ENCODE results near the gene ARPC1B. TPM values are rescaled to one million over a fixed set of nuclear protein-coding genes. Genes with fewer than 3 reads are reported as not detected.

ARPC1B gene
- total RNA-seq (2012; rRNA removed), result 243 and 351 TPM in 2 replicates
- 488 and 548 TPM in 2 replicates for polyA plus RNA-seq (2012; rRNA removed)
- polyA plus RNA-seq (2012; cell fraction: cytosol; rRNA removed), result 590 and 650 TPM in 2 replicates
- 160 and 428 TPM in 2 replicates for polyA plus RNA-seq (2012; cell fraction: nucleus; rRNA removed; ENCODE audit: low replicate concordance)
- percentile 62 among the genes with signal in this experiment for Bru-seq, nascent RNA
- percentile 66 among the genes with signal in this experiment for BruChase-seq, experiment 1, labeled RNA remaining after a 6-hour chase
- BruChase-seq, experiment 2, labeled RNA remaining after a 2-hour chase, result percentile 60 among the genes with signal in this experiment
- long read RNA-seq, transcript ARPC1B-201 (10 exons, 1,564 nt), result major isoform, 224 of 301 reads
- long read RNA-seq, transcript ARPC1B-222 (11 exons, 1,669 nt), result minor isoform, 8 of 301 reads
- long read RNA-seq, transcript ARPC1B-213 (11 exons, 1,505 nt), result minor isoform, 10 of 301 reads
- long read RNA-seq, partial matches to known transcripts, result 21 of 301 reads
- long read RNA-seq, other reads (novel, unspliced or antisense), result 28 of 301 reads

GRCh38 chr7:99374111-99375064, at the start of gene ARPC1B:
Gene ARPC1B (plus strand): TSS chr7:99374730. CDS start chr7:99385715, 10,985 bp downstream.
- Histone ChIP-seq H3K27ac (ENCODE audit: insufficient read depth, low read length) (peak within 1 kb of the TSS; percentile 67), H3K23ac (ENCODE audit: low read depth, low read length) (0 out of 2 replicates have a peak within 1 kb of the TSS, but pooled peaks have one; percentile 80), H4K5ac (ENCODE audit: low read depth, low read length) (peak within 1 kb of the TSS; percentile 58), H3K79me1 (ENCODE audit: low read depth in 1 of 2, low read length in 2 of 2) (peaks cover 4 to 34% of the 10 kb centered on the region in 2 experiments), H4K91ac (ENCODE audit: insufficient read depth, low read depth, low read length) (peak within 1 kb of the TSS; percentile 62), H3K4ac (ENCODE audit: low read depth, low read length) (peak within 1 kb of the TSS; percentile 82), H3K36me3 (ENCODE audit: control insufficient read depth, insufficient read depth, low read length) (no peaks in the 10 kb centered on the region; the same call in 1 of the 2 replicates), H3K4me3 (ENCODE audit: insufficient read depth, low read depth, low read length) (peak within 1 kb of the TSS; percentile 93), H2BK5ac (ENCODE audit: low read depth, low read length, poor library complexity, severe bottlenecking) (peak within 1 kb of the TSS; percentile 86), H2BK20ac (ENCODE audit: low read depth, low read length) (no peak within 1 kb of the TSS), H3K9ac (ENCODE audit: low read depth, low read length) (peak within 1 kb of the TSS; percentile 84), H3K14ac (replicated peaks; ENCODE audit: low read depth, low read length) (peak within 1 kb of the TSS; percentile 29; the same call in 1 of the 2 replicates), H2BK15ac (ENCODE audit: low read depth, low read length) (no peak within 1 kb of the TSS), H4K8ac (ENCODE audit: low read depth in 2 of 2, low read length in 2 of 2) (peak within 1 kb of the TSS in 1 of 2 experiments; percentile 80; a peak in 1 of 4 replicates), H2AK9ac (replicated peaks; ENCODE audit: low read depth, low read length, poor library complexity) (peak within 1 kb of the TSS; percentile 99), H3K18ac (ENCODE audit: low read depth, low read length) (peak within 1 kb of the TSS; percentile 42; the same call in 1 of the 2 replicates), H2AK5ac (ENCODE audit: low read depth, low read length) (peak within 1 kb of the TSS; percentile 52), H3K4me1 (ENCODE audit: control insufficient read depth, insufficient read depth, low read length) (peaks cover 8% of the 10 kb centered on the region), H3K56ac (ENCODE audit: extremely low read depth, insufficient read depth, low read length) (0 out of 2 replicates have a peak within 1 kb of the TSS, but pooled peaks have one; percentile 3), H3K9me3 (ENCODE audit: control insufficient read depth, insufficient read depth, low read length) (no peaks in the 10 kb centered on the region), H2BK120ac (ENCODE audit: low read depth, low read length) (peak within 1 kb of the TSS; percentile 61), H3K4me2 (ENCODE audit: low read depth, low read length) (peak within 1 kb of the TSS; percentile 94), H2AFZ (replicated peaks; ENCODE audit: low read length, poor library complexity) (peak within 1 kb of the TSS; percentile 94), H4K20me1 (ENCODE audit: insufficient read depth, low read length) (peaks cover 13% of the 10 kb centered on the region), H3K9me1 (ENCODE audit: insufficient read depth, low read length) (peaks cover 1% of the 10 kb centered on the region; the same call in 1 of the 2 replicates), H3K27me3 (ENCODE audit: control insufficient read depth, insufficient read depth, low read length) (no peaks in the 10 kb centered on the region)
- ChIA-PET POLR2A (ENCODE audit: unreplicated experiment) (no interaction called here), CTCF (no interaction called here)
- intact Hi-C loops (cut with micrococcal nuclease) (no loop called here), dilution Hi-C loops (cut with HindIII; ENCODE audit: low sequenced_read_pairs, unreplicated experiment) (no loop called here), in situ Hi-C loops (cut with MboI; ENCODE audit: low sequenced_read_pairs) (no loop called here)
- BruUV-seq (replicated peaks), result no TSS peak
- ATAC-seq (ENCODE audit: low read depth) (peak; percentile 73), DNase-seq (peak; percentile 51)
- 4% methylated on average over 29 of the region's 95 CpGs; no CpG with 5 or more reads in 1 of the 2 experiments for WGBS, 2 experiments (ENCODE audit: extremely low coverage in 2 of 2, insufficient read length in 1 of 2)
- no peak for TF ChIP-seq CTCF (conservative IDR thresholded peaks at IDR 0.05; ENCODE audit: low read depth, low read length)
- TF ChIP-seq CHD1 (IDR thresholded peaks at IDR 0.05; ENCODE audit: low read depth, low read length), result no peak
- no peak for TF ChIP-seq FOS (IDR thresholded peaks at IDR 0.05; ENCODE audit: low read depth, low read length)
- TF ChIP-seq POLR2A (IDR thresholded peaks at IDR 0.05; ENCODE audit: low read depth, low read length), result peak; percentile 54; the same call in 1 of the 2 replicates
- no peak for TF ChIP-seq MXI1 (IDR thresholded peaks at IDR 0.05; ENCODE audit: borderline replicate concordance, low read depth, low read length)
- TF ChIP-seq RFX5 (IDR thresholded peaks at IDR 0.05; ENCODE audit: low read depth, low read length), result no peak
